GM03348 (cell line): Measurements from ENCODE around the gene SPART.
A peak's percentile ranks its signal among the peaks of the same experiment; 100 is the strongest.
"Not testable (repeated sequence)": the region's sequence is repeated elsewhere in the genome, so short reads cannot be mapped to it uniquely, and the experiment has no call there.

Experiments
- DNase-seq: peaks from one replicate; pipeline ENCODE4 v3.0.0; 2012; ENCODE audit warnings: low spot score

The SPART gene

DNA sequence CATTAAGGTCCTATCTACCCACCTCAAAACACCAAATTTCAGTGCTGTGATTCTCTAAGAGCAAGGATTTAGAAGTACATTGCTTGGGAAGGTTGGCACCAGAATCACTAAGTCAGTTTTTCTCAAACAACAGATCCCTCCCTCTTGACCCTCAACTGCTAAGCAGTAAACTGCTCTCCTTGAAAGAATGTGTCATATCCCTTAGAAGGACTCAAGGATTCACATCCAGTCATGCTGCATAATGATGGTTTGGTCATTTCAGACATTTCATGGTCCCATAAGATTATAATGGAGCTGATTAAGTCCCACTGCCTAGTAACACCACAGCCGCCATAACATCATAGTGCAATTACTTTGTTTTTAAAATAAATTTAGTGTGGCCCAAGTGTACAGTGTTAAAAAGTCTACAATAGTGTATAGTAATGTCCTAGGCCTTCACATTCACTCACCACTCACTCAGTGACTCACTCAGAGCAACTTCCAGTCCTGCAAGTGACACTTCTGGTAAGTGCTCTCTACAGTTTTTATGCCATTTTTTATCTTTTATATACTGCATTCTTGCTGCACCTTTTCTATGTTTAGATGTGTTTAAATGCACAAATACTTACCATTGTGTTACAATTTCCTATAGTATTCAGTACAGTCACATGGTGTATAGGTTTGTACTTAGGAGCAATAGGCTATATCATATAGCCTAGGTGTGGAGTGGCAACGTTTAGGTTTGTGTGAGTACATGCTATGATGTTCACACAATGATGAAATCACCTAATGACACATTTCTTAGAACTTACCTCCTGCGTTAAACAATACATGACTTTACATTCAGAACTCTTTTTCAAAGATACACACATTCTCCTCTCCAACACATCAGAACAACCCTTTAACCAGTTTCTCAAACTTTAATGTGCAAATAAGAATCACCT is 32.9 kb downstream of the SPART start:
- DNase-seq: no peak

DNA sequence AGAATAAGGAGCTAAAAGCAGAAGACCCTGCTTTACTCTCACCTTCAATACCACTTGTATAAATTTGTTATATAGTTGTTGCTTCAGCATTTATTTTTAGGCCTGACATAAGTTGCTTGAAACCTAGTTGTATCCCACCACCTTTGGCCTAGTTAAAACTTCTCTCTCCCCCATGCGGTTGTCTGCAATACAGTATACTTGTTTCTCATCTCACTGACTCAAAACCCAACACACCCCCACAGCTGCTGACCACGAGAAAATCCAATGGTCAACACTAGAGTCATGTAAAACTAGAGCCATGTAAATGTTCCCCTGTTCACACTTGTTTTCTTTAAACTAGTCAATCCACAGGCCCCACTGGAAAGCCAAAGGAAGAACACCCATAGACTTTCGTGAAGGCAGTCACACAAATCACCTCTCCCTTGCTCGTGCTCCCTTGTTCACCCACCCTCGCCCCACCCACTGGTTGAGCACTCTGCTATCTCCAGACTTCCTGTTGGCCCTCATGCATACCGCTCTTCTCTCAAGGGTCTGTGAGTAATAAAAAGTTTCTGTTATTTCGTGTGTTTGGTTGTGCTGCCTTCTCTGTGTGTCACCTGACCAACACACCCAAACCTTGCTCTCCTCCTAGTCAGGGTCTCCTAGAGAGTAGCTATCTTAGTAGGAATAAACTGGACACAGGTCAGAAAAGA is 35.6 kb downstream of the SPART start:
- DNase-seq: no peak

DNA sequence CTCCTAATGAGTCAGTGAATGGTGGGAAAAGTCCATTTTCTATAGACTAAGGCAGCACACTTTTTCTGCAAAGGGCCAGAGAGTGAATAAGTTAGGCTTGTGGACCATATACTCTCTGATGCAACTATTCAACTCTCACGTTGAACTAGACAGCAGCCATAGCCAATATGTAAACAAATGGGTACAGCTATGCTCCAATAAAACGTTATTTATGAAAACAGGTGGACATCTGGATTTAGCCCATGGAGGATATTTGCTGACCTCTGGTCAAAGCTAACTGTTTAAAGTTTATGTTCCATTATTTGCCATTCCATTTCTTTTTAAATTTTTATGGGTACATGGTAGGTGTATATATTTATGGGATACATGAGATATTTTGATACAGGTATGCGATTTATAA is 43.9 kb downstream of the SPART start:
- DNase-seq: no peak

DNA sequence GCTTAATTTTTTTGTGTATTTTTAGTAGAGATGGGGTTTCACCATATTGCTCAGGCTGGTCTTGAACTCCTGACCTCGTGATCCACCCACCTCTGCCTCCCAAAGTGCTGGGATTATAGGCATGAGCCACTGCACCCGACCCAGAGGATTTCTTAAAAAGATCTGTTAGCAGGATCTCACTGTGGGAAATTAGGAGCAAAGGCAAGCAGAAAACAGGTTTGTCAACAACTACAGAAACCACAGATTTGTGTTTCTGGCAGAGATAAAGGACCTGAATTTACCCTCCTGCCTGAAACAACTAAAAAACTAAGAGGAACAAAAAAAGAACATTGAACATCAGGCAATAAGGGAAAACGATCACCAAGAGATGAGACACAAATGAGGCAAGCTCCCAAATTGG is 46.7 kb downstream of the SPART start:
- DNase-seq: not testable (repeated sequence)

DNA sequence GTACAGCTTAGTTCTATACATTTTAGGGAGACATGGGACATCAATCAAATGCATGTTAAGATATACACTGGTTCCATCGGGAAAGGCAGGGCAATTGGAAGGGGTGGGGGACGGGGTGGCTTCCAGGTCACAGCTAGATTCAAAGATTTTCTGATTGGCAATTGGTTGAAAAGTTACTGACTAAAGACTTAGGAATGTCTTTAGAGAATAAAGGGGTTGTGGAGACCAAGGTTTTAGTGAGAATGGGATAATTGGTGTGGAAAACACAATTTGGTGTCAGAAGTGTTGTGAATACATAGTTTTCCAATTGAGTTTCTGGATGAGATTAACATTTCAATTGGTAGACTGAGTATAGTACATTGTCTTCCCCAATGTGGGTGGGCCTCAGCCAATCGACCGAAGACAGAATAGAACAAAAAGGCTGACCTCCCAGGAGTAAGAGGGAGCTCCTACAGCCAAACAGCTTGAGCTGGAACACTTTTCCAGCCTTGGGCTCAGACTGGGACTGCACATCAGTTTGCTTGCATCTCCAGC is 47.6 kb downstream of the SPART start:
- DNase-seq: peak; percentile 21

DNA sequence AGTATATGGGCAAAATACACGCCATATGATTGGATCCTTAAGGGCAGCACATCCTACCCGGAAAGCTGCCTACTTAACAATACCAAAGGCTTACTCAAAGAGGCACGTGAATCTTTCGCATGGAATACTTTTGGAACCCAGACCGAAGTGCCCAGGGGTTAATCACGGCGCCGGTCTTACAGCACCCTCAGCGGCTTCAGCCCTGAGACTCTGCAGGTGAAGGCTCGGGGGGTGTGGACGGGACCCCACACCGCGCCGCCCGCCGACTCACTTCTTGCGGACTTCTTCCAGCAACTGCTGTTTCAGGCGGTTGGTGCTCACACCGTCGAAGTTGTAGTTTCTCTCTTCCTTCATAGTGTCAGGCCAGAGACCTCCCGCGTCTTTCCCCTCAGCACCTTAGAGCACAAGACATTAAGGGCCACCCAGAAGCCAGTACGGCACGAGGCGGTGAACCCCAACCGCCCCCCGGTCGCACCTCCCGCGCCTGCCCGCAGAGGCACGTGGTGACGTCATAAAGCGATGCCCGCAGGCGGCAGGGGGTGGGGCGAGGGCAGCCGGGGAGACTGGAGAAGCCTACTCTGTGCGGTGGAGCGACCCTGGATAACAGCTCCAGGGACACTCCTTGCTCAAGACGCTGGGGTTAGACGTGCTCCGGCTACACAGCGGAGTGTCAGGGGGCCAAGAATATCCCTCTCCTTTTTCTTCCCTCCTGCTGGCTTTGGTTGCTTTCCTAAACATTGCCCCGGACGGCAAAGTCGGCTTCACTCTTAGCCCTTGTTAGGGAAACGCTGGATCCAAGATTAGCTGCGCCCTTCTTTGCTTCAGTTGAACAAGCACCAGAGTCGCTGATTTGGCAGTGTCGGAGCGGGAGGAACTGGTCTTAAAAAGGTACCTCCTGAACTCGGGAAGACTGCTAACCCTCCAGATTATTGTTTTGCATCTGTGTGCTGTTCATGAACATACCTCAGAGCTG is 48.5 kb downstream of the SPART start, which contains the start of gene CCDC169:
Gene CCDC169 (minus strand): TSS at position 449 of the 973 bp plus-strand sequence. CDS start 95 bp downstream, at position 354.
- DNase-seq: peak; percentile 91

DNA sequence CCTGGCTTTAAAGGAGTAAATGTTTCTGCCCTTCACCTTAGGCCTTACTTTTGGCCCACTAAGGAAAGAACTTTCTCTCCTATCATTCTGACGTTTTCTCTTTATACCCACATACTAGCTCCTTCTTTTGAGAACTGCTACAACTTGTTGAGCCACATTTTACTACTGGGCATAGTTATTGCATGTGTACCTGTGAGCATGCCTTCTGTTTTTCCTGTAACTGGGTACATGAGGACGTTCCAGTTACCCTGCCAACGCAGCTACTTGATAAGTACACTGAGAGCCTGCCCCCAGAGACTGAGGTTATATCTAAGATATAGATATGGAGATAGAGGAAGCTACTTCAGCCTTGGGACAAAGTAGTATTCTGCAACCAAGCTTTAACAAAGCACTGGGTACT is 52.1 kb downstream of the SPART start:
- no peak for DNase-seq

DNA sequence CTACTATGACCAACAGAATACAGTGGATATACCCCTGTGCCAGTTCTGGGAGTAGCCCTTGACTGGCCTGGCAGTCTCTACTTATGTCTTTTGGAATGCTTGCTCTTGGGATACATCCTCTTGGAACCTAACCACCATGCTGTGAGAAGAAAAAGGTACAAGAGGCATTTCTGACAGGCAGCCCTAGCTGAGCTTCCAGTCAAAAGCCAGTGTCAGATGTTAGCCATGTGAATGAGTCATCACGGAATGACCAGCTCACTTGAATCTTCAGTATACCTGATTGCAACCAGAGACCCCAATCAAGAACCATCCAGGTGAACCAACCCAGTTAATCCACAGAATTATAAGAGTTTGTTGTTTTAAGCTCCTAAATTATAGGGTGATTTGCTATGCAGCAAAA is 52.7 kb downstream of the SPART start:
- DNase-seq: no peak

DNA sequence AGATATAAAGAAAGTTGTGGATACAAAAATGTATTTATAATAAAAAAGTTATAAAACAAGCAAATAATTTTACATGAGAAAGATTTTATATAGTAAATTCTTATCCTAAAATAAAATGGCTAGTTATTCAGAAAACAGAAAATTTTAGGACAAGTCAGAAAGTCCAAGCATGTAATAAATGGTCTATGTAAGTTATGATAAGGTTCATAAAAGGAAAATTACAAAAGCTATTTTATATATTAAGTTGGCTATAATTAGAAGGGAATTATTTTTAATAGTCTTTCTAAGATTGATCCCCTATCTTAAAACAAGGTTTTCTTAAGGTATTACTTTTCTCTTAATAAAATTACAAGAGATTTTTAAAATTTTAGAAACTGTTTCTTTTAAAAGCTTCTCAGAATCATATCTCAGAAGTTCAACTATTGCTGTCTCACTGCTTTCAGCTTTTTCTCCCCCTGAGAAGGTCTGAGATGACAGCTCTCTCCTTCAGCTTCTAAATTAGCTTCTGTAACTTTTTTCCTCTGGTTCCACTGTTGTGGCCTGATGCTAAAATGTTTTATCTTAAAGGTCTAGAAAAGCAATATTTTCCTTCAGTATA is 57.3 kb downstream of the SPART start:
- DNase-seq: no peak

DNA sequence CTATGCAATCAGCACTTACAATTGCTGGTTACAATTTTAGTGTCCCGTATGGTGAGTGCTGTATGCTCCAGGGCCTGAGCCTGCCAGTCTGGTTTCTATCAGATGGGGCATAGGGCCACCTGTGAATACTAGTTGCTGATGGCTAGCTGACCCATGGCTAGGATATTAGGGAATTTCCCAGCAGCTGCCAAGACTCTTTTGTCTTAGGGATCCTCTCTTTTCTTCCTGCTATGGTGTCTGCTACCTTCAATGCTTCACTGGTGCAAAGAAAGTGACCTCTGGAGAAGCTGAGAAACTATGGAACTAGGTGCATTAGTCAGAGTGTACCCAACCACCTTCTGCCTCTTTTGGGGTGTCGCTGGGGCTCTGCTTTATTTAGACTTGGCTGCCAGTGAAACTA is 60.2 kb downstream of the SPART start:
- DNase-seq: no peak

DNA sequence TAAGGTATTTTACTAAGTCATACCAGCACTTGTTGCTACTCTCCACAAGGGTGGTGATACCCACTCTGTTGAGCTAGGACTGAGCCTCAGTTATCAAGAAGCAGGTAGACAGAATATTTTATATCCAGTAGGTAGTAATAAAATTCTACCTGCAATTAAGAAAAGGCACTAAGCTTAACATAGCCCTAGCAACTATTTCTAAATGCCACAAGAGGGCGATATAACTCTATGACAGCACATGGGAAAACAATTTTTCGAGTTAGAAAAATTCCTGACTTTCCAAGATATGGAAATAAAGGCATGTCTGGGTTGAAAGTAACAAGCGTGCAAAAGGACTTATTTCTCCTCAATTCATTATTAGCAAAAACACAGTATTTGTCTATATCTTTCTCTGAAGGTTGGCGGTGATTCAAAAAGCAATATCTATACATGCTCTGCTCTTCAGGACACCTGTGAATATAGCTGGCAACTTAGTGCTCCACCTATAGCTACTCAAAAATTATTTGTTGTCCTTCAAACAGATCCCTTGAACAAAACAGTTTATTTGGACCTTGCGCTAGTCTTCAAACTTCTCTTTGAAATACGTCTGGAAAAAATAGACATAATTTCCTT is 63.3 kb downstream of the SPART start:
- peak; percentile 57 for DNase-seq

DNA sequence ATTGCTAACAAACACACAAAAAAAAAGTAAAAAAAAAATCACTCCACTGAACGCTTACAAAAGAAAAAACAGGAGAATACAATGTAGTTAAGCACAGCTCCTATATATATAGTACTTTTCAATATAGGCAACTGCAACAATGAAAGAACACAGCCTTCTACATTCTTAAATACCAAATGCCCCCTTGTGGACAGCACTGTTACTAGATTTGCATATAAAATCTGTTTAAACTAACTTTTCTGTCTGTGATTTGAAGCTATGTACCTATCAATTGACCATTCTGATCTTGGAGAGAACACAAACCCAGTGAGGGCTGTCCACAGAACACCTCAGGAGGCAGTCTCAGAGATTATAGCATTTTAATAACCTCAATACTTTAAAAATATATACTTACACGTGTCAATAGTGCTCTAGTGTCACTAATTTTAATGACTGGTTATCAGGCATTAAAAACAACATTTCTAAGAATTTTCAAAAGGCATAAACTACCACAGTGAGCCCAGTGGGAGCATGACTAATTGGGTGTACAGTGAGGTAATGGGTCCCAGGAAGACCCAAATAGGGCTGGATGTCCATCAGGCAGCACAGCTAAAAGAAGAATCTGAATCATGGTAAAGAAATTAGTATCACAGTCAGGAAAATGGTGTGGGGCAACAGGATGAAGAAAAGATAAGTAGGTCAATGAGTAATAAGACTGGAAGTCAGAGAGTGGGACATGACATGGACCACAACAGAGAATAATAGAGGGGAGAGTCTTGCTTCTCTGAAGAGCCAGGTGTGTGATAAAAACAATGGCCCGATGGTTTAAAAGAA is 70.8 kb downstream of the SPART start:
- peak; percentile 56 for DNase-seq

DNA sequence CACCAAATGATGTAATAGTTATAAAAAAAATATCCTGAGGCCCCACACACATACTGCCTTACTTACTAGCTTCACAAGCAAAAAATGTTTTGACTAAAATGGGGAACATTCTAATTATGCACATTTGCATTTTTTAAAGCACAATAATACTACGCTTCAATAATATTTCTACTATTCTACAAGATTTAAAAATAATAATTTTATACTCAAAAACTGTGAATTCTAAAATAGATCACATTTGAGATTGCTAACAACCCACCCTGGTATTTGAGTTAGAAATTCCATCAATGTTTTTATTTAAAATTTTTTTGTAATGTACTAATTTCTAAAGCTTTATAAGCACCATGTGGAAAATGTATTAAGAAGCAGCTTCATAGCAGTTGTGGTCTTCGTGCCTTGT is 72.8 kb downstream of the SPART start:
- no peak for DNase-seq

DNA sequence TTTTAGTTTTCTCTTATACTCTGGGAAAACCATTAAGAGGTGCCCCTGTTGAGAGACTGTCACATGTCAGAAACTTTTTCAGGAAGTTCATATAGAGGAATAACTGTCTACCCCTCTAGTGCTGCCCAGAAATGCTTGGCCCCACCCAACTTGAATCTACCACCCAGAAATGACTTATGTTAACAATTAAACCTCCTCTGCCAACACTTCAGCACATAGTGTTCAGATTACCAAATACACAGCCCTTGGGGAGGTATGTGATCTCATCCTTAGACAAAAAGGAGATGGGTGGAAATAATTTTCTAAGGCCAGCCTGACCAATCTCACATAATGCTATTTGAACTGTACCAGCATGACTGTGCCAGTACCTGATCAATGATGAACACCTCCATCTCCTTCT is 84.2 kb downstream of the SPART start:
- no peak for DNase-seq

DNA sequence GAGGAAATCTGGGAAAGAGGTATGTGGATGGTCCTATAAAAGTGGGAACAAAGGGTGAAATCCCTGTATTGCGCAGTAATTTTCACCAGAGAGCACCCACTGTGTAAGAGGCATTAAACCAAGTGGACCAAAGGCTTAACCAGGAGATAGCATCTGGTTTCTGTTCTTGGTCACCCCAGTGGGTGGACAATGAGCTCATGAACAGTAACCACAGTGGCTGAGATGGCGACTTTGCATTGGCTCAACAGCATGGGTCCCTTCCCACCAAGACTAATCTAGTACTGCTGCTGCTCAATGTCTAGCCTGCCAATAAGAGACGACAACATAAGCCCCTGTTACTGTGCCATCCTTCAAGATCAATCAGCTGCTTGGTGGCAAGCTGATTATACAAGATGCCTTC is 85.2 kb downstream of the SPART start:
- no peak for DNase-seq

DNA sequence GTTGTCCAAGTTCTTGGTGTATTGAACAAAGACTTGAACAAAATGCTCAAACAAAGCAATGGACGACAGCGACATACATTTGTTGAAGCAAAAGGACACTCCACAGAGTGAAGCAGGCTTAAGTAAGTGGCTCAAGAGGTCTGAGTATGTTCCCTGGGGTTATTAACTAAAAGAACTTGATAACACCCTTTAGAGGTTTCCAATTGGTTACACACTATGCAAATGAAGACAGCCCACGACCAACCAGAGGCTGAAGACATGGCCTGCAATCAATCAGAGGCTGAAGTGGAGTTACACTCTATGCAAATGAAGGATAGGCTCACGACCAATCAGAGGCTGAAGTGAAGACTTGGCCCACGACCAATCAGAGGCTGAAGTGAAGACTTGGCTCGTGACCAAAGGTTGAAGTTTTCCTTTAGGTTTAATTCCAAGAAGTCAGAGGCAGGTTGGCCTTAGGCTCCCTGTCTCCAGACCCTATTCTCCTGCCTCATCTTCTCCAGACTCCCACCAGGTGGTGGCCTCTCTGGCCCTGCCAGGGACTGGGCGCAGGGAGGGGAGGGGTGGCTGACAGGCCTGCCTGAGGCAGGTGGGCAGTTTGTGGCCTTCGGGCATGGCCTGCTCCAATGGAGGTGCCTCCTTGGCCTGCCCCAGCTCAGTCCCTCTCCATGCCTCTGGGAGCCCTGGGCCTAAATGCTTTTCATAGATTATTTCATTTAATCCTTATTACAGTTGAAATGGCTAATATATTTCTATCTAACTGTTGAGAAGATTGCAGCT is 86.6 kb downstream of the SPART start:
- no peak for DNase-seq

DNA sequence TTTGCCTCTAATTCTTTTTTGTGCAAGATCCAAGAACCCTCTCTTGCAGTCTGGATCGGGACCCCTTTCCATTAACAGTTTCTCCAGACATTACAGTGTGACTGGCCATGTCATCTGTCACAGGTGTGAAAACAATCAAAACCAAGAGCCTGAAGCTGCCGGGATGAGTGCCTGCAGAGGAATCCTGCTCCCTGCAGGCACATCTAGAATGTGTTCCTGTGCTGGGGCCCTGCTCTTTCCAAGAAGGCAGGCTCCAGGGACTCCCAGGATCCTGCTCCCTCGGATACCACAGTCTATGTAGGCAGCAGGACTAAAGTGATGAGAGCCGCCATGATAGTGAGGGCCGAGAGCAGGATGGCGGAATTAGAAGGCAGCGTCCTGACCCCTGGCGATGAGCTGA is 87.4 kb downstream of the SPART start:
- no peak for DNase-seq
